HG03442 (cell line): ENCODE measurements around the gene ZBTB33.

Source experiments
- ATAC-seq: cut with Tn5 transposase; IDR thresholded peaks from one replicate; pipeline ENCODE4 v1.9.1; 2021; ENCODE audit warnings: mild to moderate bottlenecking, moderate library complexity; ENCODE audit not compliant: unreplicated experiment

The ZBTB33 gene

DNA sequence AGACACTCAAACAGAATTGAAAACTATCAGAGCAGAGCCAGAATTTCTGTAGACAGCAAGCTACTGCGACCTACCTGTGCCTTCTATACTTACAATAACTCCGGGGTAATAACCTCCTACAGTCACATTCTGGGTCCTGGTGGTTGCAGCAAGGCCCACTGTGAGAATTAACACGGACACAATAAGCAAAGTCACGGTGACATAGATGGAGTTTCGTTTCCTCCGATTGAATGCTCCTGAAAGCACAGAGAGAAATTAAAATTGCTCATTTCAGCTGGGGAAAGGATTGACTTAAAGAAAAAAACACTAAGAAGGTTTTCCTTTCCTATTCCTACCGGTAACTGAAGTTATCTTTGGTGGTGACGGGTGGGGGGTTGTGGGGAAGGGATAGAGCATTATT, 53.6 kb downstream of the ZBTB33 start:
- ATAC-seq: no peak

DNA sequence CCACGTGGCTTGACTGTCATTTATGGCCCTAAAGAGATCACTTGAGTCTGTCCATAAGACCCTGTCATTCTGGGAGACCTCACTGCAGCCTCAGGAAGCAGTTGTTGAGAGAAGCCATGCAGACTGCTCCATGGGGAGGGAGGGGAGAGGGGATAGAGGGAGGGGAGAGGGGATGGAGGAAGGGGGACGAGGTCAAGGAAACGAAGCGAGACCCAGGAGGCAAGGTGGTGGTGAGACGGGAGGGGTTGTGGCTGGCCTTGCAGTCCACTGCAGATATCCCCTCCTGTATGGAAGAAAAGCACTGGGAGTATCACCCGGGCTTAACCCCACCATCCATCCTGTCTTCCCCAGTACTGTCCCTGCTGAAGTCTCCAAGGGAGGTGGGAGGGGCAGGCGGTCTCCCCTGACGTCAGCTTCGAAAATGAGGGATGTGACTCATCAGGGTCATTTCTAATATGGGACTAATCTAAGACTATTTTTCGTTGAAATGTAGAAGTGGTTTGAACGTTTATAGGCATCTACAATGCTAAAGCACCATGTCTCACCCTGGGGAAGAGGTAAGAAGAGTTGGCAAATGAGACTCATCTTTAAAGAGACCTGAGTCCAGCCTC, 55.0 kb downstream of the ZBTB33 start:
- no peak for ATAC-seq

DNA sequence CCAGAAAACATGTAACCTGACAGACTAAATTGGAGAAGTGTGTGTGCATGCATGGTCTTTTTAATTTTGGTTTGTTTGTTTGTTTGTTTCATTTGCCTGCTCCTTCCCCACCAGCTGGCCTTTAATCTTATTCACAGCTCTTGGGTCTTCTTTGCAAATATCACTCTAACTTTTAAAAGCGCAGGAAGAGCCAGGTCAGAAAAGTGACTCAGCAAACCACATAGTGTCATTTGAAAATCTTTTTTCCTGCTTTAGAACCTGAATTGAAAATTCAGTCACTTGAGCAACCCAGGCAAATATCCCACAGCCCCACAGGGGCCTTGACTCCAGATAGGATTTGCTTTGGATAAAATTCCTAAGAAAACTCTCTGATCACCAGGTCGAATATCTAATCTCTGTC, 56.0 kb downstream of the ZBTB33 start:
- no peak for ATAC-seq
